ENCODE measurements around the gene IRS1.

GRCh38 chr2:226803410-226803809 is 3.8 kb upstream of the IRS1 start:
- no peak for TF ChIP-seq TAF1 (IDR thresholded peaks at IDR 0.05; ENCODE audit: borderline replicate concordance, insufficient read depth, low read length)
- no peak for TF ChIP-seq POLR2AphosphoS5 (IDR thresholded peaks at IDR 0.05; ENCODE audit: low read depth, low read length)
- no peak for TF ChIP-seq SIN3A (IDR thresholded peaks at IDR 0.05; ENCODE audit: borderline replicate concordance, insufficient read depth, low read length)
